ENCODE measurements around the gene PRLH. TPM values are rescaled to one million over a fixed set of nuclear protein-coding genes. Genes with fewer than 3 reads are reported as not detected.

PRLH gene
- total and polyA plus RNA-seq, 2 of the 13 experiments (the other 11 are each of a cell fraction or from before 2014, with no cell fraction given), result not detected

DNA sequence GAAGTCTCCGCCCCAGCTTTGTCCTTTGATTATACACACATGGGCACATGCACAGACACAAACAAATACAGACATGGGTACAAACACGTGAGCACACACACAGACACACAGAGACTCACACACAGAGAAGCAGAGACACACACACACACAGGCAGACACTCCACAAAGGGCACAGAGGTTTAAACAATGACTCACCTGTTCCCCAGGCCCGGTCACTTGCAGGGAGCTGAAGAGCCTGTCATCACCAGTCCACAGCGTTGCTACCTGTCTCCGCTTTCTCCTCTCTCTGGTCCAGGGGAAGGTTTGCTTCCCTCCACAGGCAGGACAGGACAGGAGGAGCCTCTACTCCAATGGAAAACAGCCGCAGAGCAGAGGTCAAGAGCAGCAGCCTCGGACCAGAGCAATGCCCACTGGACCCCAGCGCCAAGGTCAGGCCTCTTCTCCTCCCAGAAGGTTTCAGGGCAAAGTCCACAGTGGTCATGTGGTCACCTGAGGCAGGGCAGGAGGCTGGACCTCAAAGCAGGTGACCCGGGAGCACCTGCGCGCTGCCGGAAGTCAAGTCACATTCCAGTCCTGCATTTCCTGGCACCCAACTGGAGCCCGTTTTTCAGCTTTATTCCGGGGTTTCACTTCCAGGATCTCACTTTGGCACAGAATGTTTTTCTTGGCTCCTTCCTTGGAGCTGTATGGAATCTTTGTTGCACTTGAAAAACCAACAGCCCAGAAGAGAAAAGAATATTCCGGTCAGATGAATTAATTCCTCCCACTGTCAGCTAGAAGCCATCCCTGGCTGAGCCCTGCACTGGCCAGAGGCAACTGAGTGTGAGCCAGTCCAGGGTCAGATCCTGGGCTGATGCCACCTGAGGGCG lies 24.1 kb downstream of the PRLH start, which contains the start of gene RAB17 (continued):
- TF ChIP-seq SRY (CRISPR knock-in tag; IDR thresholded peaks at IDR 0.05) (no peak), RORA (CRISPR knock-in tag; IDR thresholded peaks at IDR 0.05) (no peak), GZF1 (CRISPR knock-in tag; IDR thresholded peaks at IDR 0.05) (peak; percentile 72; the same call in 1 of the 2 replicates), ZNF746 (CRISPR knock-in tag; IDR thresholded peaks at IDR 0.05) (peak; percentile 69; the same call in 1 of the 2 replicates), ARID2 (CRISPR knock-in tag; IDR thresholded peaks at IDR 0.05; ENCODE audit: borderline replicate concordance) (no peak; the same call in 1 of the 2 replicates), DR1 (CRISPR knock-in tag; IDR thresholded peaks at IDR 0.05) (peak; percentile 50; the same call in 1 of the 2 replicates), HOXA7 (CRISPR knock-in tag; IDR thresholded peaks at IDR 0.05) (no peak), ATAD3A (CRISPR knock-in tag; IDR thresholded peaks at IDR 0.05) (no peak), CHD2 (IDR thresholded peaks at IDR 0.05; ENCODE audit: low read depth, low read length) (0 out of 2 replicates have a peak, but pooled peaks have one; percentile 21), ZNF703 (CRISPR knock-in tag; IDR thresholded peaks at IDR 0.05; ENCODE audit: borderline replicate concordance) (no peak), THYN1 (CRISPR knock-in tag; IDR thresholded peaks at IDR 0.05; ENCODE audit: borderline replicate concordance, low read depth) (no peak), MBNL3 (CRISPR knock-in tag; conservative IDR thresholded peaks at IDR 0.05) (no peak), ZNF138 (CRISPR knock-in tag; IDR thresholded peaks at IDR 0.05; ENCODE audit: low read depth) (no peak; the same call in 1 of the 2 replicates), PAXIP1 (CRISPR knock-in tag; conservative IDR thresholded peaks at IDR 0.05) (peak; percentile 98), ZNF501 (CRISPR knock-in tag; IDR thresholded peaks at IDR 0.05) (peak; percentile 96), IRX3 (CRISPR knock-in tag; IDR thresholded peaks at IDR 0.05; ENCODE audit: borderline replicate concordance, low read depth) (0 out of 2 replicates have a peak, but pooled peaks have one; percentile 65)
- TF ChIP-seq, protein P1, sequence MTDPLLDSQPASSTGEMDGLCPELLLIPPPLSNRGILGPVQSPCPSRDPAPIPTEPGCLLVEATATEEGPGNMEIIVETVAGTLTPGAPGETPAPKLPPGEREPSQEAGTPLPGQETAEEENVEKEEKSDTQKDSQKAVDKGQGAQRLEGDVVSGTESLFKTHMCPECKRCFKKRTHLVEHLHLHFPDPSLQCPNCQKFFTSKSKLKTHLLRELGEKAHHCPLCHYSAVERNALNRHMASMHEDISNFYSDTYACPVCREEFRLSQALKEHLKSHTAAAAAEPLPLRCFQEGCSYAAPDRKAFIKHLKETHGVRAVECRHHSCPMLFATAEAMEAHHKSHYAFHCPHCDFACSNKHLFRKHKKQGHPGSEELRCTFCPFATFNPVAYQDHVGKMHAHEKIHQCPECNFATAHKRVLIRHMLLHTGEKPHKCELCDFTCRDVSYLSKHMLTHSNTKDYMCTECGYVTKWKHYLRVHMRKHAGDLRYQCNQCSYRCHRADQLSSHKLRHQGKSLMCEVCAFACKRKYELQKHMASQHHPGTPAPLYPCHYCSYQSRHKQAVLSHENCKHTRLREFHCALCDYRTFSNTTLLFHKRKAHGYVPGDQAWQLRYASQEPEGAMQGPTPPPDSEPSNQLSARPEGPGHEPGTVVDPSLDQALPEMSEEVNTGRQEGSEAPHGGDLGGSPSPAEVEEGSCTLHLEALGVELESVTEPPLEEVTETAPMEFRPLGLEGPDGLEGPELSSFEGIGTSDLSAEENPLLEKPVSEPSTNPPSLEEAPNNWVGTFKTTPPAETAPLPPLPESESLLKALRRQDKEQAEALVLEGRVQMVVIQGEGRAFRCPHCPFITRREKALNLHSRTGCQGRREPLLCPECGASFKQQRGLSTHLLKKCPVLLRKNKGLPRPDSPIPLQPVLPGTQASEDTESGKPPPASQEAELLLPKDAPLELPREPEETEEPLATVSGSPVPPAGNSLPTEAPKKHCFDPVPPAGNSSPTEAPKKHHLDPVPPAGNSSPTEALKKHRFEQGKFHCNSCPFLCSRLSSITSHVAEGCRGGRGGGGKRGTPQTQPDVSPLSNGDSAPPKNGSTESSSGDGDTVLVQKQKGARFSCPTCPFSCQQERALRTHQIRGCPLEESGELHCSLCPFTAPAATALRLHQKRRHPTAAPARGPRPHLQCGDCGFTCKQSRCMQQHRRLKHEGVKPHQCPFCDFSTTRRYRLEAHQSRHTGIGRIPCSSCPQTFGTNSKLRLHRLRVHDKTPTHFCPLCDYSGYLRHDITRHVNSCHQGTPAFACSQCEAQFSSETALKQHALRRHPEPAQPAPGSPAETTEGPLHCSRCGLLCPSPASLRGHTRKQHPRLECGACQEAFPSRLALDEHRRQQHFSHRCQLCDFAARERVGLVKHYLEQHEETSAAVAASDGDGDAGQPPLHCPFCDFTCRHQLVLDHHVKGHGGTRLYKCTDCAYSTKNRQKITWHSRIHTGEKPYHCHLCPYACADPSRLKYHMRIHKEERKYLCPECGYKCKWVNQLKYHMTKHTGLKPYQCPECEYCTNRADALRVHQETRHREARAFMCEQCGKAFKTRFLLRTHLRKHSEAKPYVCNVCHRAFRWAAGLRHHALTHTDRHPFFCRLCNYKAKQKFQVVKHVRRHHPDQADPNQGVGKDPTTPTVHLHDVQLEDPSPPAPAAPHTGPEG (CRISPR knock-in tag; IDR thresholded peaks at IDR 0.05), result no peak; the same call in 1 of the 2 replicates
- TF ChIP-seq, protein P2, sequence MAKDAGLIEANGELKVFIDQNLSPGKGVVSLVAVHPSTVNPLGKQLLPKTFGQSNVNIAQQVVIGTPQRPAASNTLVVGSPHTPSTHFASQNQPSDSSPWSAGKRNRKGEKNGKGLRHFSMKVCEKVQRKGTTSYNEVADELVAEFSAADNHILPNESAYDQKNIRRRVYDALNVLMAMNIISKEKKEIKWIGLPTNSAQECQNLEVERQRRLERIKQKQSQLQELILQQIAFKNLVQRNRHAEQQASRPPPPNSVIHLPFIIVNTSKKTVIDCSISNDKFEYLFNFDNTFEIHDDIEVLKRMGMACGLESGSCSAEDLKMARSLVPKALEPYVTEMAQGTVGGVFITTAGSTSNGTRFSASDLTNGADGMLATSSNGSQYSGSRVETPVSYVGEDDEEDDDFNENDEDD (CRISPR knock-in tag; IDR thresholded peaks at IDR 0.05; ENCODE audit: borderline replicate concordance), result peak; percentile 46; the same call in 1 of the 2 replicates
